Neuronal stem cell (in vitro differentiated cells): ENCODE results near the gene PGRMC2.
A peak's percentile ranks its signal among the peaks of the same experiment; 100 is the strongest.

Source experiments
- DNase-seq: peaks from one replicate; pipeline ENCODE4 v3.0.0-alpha.2; 2013; ENCODE audit warnings: low spot score
- H2AFZ ChIP-seq: one replicate; pipeline ENCODE4 v1.6.1; 2013; ENCODE audit warnings: mild to moderate bottlenecking, low read length, inconsistent platforms
- H2AK5ac ChIP-seq: 2 replicates; pipeline ENCODE4 v1.6.1; 2013; ENCODE audit warnings: low read depth, mild to moderate bottlenecking, inconsistent platforms, low read length, moderate library complexity, mixed read lengths
- H2BK120ac ChIP-seq: 2 replicates; pipeline ENCODE4 v1.6.1; 2013; ENCODE audit warnings: low read depth, mild to moderate bottlenecking, inconsistent platforms, low read length, moderate library complexity, mixed read lengths
- H2BK12ac ChIP-seq: one replicate; pipeline ENCODE4 v1.6.1; 2013; ENCODE audit warnings: low read length, inconsistent platforms
- H2BK15ac ChIP-seq: 2 replicates; pipeline ENCODE4 v1.6.1; 2013; ENCODE audit warnings: mild to moderate bottlenecking, low read length, inconsistent platforms, mixed read lengths
- H2BK5ac ChIP-seq: one replicate; pipeline ENCODE4 v1.6.1; 2013; ENCODE audit warnings: inconsistent platforms, mild to moderate bottlenecking, low read length, moderate library complexity
- H3K14ac ChIP-seq: one replicate; pipeline ENCODE4 v1.6.1; 2013; ENCODE audit warnings: low read length, inconsistent platforms
- H3K18ac ChIP-seq: 2 replicates; pipeline ENCODE4 v1.6.1; 2013; ENCODE audit warnings: low read length, inconsistent platforms
- H3K23ac ChIP-seq: 2 replicates; pipeline ENCODE4 v1.6.1; 2013; ENCODE audit warnings: low read depth, mild to moderate bottlenecking, mixed read lengths, low read length, inconsistent platforms; ENCODE audit not compliant: poor library complexity
- H3K27ac ChIP-seq: replicated peaks from 3 replicates; pipeline ENCODE4 v1.5.1; 2013; ENCODE audit warnings: low read length, inconsistent platforms
- H3K27me3 ChIP-seq, 3 experiments: 2 replicates each; pipeline ENCODE4 v1.6.1; 2013; ENCODE audit warnings: low read length in 3 of 3, mild to moderate bottlenecking in 2 of 3, inconsistent platforms in 1 of 3, low read depth in 1 of 3, mixed read lengths in 1 of 3, moderate library complexity in 1 of 3; ENCODE audit not compliant: control insufficient read depth in 3 of 3, insufficient read depth in 3 of 3
- H3K36me3 ChIP-seq, 2 donors: replicated peaks in 1 of 2; 2 replicates each; pipeline ENCODE4 v1.6.1; 2013; ENCODE audit warnings: low read length in 2 of 2; ENCODE audit not compliant: control insufficient read depth in 2 of 2, insufficient read depth in 2 of 2
- H3K4ac ChIP-seq: 2 replicates; pipeline ENCODE4 v1.6.1; 2013; ENCODE audit warnings: inconsistent platforms, mild to moderate bottlenecking, low read length, moderate library complexity
- H3K4me1 ChIP-seq, 2 donors: 1 replicate in 1 of 2; 2 replicates in 1 of 2; pipeline ENCODE4 v1.6.1; 2013; ENCODE audit warnings: low read length in 2 of 2, low read depth in 1 of 2; ENCODE audit not compliant: control insufficient read depth in 2 of 2, insufficient read depth in 1 of 2
- H3K4me2 ChIP-seq: one replicate; pipeline ENCODE4 v1.6.1; 2013; ENCODE audit warnings: mild to moderate bottlenecking, low read length, inconsistent platforms; ENCODE audit not compliant: insufficient read depth, poor library complexity, severe bottlenecking
- H3K4me3 ChIP-seq, 2 donors: 2 replicates each; pipeline ENCODE4 v1.5.1; 2013; ENCODE audit warnings: low read length in 2 of 2, mild to moderate bottlenecking in 2 of 2, inconsistent platforms in 1 of 2, moderate library complexity in 1 of 2
- H3K79me1 ChIP-seq: one replicate; pipeline ENCODE4 v1.6.1; 2013; ENCODE audit warnings: low read depth, mild to moderate bottlenecking, inconsistent platforms, low read length, moderate library complexity
- H3K9ac ChIP-seq: one replicate; pipeline ENCODE4 v1.6.1; 2013; ENCODE audit warnings: mild to moderate bottlenecking, low read depth, low read length, inconsistent platforms; ENCODE audit not compliant: poor library complexity
- H3K9me3 ChIP-seq, 2 donors: replicated peaks in 1 of 2; 2 replicates each; pipeline versions ENCODE3 to v1.6.1; 2013; ENCODE audit warnings: low read length in 2 of 2, mild to moderate bottlenecking in 2 of 2, inconsistent platforms in 1 of 2, low read depth in 1 of 2, mixed read lengths in 1 of 2, moderate library complexity in 1 of 2; ENCODE audit not compliant: control insufficient read depth in 2 of 2, insufficient read depth in 1 of 2
- H4K8ac ChIP-seq: one replicate; pipeline ENCODE4 v1.6.1; 2013; ENCODE audit warnings: low read depth, mild to moderate bottlenecking, inconsistent platforms, low read length, moderate library complexity
- H4K91ac ChIP-seq: one replicate; pipeline ENCODE4 v1.6.1; 2013; ENCODE audit warnings: low read length, low read depth, mild to moderate bottlenecking, inconsistent platforms; ENCODE audit not compliant: poor library complexity
- WGBS, 2 donors: extraction: QIAGEN DNeasy Blood & Tissue Kit; methylation state at CpG; one replicate each; pipeline ENCODE4 v1.1.7; 2013; ENCODE audit warnings: missing lambda C conversion rate in 2 of 2, mixed read lengths in 1 of 2; ENCODE audit not compliant: insufficient read length in 2 of 2, insufficient replicate concordance in 1 of 2; ENCODE audit errors: extremely low coverage in 2 of 2; 5-methylcytosine and 5-hydroxymethylcytosine counted together

The PGRMC2 gene

DNA sequence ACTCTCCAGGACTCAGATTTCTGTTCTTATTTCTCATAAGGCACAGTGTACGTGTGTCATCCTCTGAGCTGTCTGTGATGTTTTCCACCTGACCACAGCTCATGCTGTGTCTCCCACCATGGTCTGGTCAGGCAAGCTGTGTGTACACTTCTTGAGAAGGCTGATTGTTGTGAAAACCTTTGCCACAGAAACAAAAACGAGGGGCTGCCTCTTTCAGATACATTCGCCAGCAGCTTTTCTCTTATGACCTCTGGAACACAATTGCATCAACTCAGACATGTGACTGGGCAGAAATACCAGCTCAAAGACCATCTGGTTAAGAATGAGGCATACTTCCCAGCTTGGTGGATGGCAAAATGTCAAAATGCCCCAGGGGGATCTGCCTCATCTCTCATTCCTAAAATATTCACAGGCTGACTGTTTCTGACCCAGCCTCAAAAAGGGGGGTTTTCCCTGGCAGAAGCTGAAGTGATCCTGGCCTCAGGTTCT is 46.1 kb downstream of the PGRMC2 start:
- no peak overlapping the region for H3K9ac ChIP-seq
- no peak overlapping the region for H4K8ac ChIP-seq
- H2AFZ ChIP-seq: peak overlapping the region; percentile 71
- H3K79me1 ChIP-seq: no peaks in the 10 kb centered on the region
- H3K4me2 ChIP-seq: no peak overlapping the region
- peaks cover 2 to 6% of the 10 kb centered on the region in 2 donors for H3K9me3 ChIP-seq
- H2AK5ac ChIP-seq: no peak overlapping the region
- H3K14ac ChIP-seq: no peak overlapping the region
- H3K36me3 ChIP-seq: no peaks in the 10 kb centered on the region
- H2BK5ac ChIP-seq: no peak overlapping the region
- no peak overlapping the region for H3K4ac ChIP-seq
- no peak overlapping the region for H3K18ac ChIP-seq
- no CpG with 5 or more reads among the region's 3 CpGs for WGBS, 2 donors
- H4K91ac ChIP-seq: no peak overlapping the region
- no peak overlapping the region for H3K27ac ChIP-seq
- H3K4me1 ChIP-seq: no peaks in the 10 kb centered on the region
- H3K4me3 ChIP-seq: no peak overlapping the region
- no peak overlapping the region for H2BK12ac ChIP-seq
- no peaks in the 10 kb centered on the region for H3K27me3 ChIP-seq
- no peak for DNase-seq
- no peak overlapping the region for H3K23ac ChIP-seq
- no peak overlapping the region for H2BK15ac ChIP-seq
- H2BK120ac ChIP-seq: no peak overlapping the region

DNA sequence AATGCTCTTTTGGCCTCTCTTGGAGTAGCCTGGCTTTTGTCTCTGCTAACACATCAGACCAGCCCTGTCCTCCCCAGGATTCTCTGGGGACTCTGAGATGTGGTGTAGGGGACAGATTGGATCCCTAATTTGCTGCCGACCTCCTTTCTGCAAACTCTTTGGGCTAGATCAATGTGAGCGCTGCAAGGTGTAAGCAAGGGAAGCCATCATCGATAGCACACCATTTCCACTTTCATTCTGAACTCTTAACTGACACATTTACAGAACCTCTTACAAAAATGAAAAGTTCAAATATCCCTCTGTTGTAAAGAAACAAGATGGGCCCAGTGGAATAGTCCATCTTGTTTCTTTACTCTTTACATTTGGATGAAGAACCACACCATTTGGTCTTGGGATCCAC is 46.6 kb downstream of the PGRMC2 start:
- Histone ChIP-seq H3K27ac (no peak overlapping the region), H2BK120ac (no peak overlapping the region), H2BK15ac (no peak overlapping the region), H2BK5ac (no peak overlapping the region), H3K14ac (no peak overlapping the region), H2AFZ (peak overlapping the region; percentile 71), H3K4ac (no peak overlapping the region), H3K4me2 (no peak overlapping the region), H3K4me3 (no peak overlapping the region), H3K9ac (no peak overlapping the region), H3K18ac (no peak overlapping the region), H3K9me3 (peaks cover 2 to 4% of the 10 kb centered on the region in 2 donors), H2BK12ac (no peak overlapping the region), H3K4me1 (no peaks in the 10 kb centered on the region), H4K8ac (no peak overlapping the region), H3K23ac (no peak overlapping the region), H2AK5ac (no peak overlapping the region), H3K27me3 (no peaks in the 10 kb centered on the region), H3K79me1 (no peaks in the 10 kb centered on the region), H3K36me3 (no peaks in the 10 kb centered on the region), H4K91ac (no peak overlapping the region)
- no CpG with 5 or more reads among the region's 3 CpGs for WGBS, 2 donors
- no peak for DNase-seq

DNA sequence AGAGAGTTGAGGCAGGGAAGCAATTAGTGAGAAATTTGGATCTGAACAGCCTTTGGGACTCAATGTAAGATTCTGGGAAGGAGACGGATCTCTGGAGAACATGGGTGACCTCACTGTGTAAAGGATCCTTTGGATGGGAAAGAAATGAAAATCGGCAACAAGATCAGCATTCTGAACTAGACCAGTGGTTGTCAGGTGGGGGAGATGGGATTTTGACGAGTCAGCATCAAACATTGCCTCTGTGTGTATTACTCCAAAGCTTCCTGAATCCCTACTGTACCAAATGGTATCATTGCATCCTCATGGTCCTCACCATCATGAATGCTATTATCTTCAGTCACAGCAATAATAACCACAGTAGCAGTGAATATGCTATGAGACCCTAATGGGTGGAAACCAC is 52.8 kb downstream of the PGRMC2 start:
- no CpG with 5 or more reads among the region's 3 CpGs for WGBS, 2 donors
- H3K4me3 ChIP-seq: no peak overlapping the region
- H2BK12ac ChIP-seq: no peak overlapping the region

DNA sequence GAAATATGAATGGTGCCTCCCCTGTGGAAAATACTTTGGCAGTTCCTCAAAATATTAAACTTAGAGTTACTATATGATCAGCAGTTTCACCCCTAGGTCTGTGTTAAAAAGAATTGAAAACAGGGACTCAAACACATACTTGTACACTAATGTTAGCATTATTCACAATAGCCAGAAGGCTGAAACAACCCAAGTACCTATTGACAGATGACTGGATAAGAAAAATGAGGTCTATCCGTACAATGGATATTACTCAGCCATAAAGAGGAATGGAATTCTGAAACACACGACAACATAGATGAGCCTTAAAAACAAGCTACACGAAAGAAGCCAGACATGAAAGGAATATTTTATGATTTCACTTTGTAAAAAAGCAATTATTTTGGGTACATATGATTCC is 54.9 kb downstream of the PGRMC2 start:
- no peak overlapping the region for H3K18ac ChIP-seq
- no peak overlapping the region for H2AK5ac ChIP-seq
- no peak overlapping the region for H3K9ac ChIP-seq
- no CpG with 5 or more reads among the region's 3 CpGs for WGBS, 2 donors
- no peak overlapping the region for H3K23ac ChIP-seq
- no peak overlapping the region for H2BK5ac ChIP-seq
- no peak overlapping the region for H3K14ac ChIP-seq
- H3K4ac ChIP-seq: no peak overlapping the region
- DNase-seq: no peak
- H3K4me2 ChIP-seq: no peak overlapping the region
- peaks cover 4 to 8% of the 10 kb centered on the region in 2 donors for H3K4me1 ChIP-seq
- H2BK120ac ChIP-seq: no peak overlapping the region
- no peak overlapping the region for H2BK15ac ChIP-seq
- H2BK12ac ChIP-seq: no peak overlapping the region
- no peaks in the 10 kb centered on the region for H3K79me1 ChIP-seq
- no peaks in the 10 kb centered on the region for H3K36me3 ChIP-seq
- no peak overlapping the region for H2AFZ ChIP-seq
- H3K27me3 ChIP-seq: no peaks in the 10 kb centered on the region
- H3K27ac ChIP-seq: no peak overlapping the region
- peaks cover 2 to 3% of the 10 kb centered on the region in 2 donors for H3K9me3 ChIP-seq
- H4K8ac ChIP-seq: no peak overlapping the region
- H4K91ac ChIP-seq: no peak overlapping the region
- no peak overlapping the region for H3K4me3 ChIP-seq

More for the DNA sequence above, 52.8 kb downstream of the PGRMC2 start:
- Histone ChIP-seq H3K4me2 (no peak overlapping the region), H2AK5ac (no peak overlapping the region), H3K14ac (no peak overlapping the region), H3K9me3 (peaks cover 1 to 2% of the 10 kb centered on the region in 2 donors), H3K4ac (no peak overlapping the region), H2BK5ac (no peak overlapping the region), H3K23ac (no peak overlapping the region), H3K27ac (no peak overlapping the region), H3K9ac (no peak overlapping the region), H3K36me3 (no peaks in the 10 kb centered on the region), H2BK15ac (no peak overlapping the region), H2BK120ac (no peak overlapping the region), H4K91ac (no peak overlapping the region), H4K8ac (no peak overlapping the region), H2AFZ (no peak overlapping the region), H3K18ac (no peak overlapping the region), H3K27me3 (no peaks in the 10 kb centered on the region), H3K4me1 (no peaks in the 10 kb centered on the region), H3K79me1 (no peaks in the 10 kb centered on the region)
- DNase-seq: no peak
